ENCODE measurements around the gene TMC3.

Gene TMC3

DNA sequence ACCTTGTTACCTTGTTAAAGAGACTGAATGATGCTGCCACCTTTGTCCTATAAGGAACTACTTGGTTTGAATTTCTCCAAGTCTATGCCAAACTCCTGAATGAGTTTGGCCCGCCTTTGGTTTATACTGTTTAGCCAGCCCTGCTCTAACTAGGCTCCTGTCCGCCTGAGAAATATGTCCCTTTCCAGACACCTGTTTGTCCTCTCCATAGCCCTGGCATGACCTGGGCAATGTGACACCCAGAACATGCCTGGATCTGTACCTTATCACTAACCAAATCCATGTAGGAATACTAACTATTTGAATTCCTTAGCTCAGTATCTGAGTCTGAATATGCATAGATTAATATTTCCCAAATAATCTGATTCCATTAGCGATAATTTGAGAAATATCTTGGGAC is 24.4 kb upstream of the TMC3 start:
- TF ChIP-seq, protein P1, sequence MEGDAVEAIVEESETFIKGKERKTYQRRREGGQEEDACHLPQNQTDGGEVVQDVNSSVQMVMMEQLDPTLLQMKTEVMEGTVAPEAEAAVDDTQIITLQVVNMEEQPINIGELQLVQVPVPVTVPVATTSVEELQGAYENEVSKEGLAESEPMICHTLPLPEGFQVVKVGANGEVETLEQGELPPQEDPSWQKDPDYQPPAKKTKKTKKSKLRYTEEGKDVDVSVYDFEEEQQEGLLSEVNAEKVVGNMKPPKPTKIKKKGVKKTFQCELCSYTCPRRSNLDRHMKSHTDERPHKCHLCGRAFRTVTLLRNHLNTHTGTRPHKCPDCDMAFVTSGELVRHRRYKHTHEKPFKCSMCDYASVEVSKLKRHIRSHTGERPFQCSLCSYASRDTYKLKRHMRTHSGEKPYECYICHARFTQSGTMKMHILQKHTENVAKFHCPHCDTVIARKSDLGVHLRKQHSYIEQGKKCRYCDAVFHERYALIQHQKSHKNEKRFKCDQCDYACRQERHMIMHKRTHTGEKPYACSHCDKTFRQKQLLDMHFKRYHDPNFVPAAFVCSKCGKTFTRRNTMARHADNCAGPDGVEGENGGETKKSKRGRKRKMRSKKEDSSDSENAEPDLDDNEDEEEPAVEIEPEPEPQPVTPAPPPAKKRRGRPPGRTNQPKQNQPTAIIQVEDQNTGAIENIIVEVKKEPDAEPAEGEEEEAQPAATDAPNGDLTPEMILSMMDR (conservative IDR thresholded peaks at IDR 0.05; ENCODE audit: low read length) = no peak
- no peak for DNase-seq (ENCODE audit: low read depth)
- no peak overlapping the region for H3K4me3 ChIP-seq (ENCODE audit: low read length)

DNA sequence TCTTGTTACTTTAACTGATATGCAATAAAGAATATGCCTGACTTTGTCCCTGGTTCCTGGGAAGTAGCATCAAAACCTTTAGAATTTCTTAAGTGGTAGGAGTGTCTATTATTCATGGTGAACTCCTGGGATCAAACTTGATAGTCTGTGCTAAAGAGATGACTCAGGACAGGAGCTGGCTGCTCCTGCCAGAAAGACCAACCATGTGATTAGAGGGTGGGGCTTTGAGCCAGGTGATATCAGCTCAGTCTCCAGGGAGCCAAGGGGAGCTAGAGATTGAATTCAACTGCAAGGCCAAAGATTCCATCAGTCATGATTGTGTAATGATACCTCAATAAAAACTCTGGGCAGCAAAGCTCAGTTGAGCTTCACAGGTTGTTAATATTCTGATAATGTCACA is 20.6 kb upstream of the TMC3 start:
- no peak for DNase-seq (ENCODE audit: low read depth)
- H3K4me3 ChIP-seq (ENCODE audit: low read length) = no peak overlapping the region
- TF ChIP-seq, protein P1 (conservative IDR thresholded peaks at IDR 0.05; ENCODE audit: low read length) = no peak

DNA sequence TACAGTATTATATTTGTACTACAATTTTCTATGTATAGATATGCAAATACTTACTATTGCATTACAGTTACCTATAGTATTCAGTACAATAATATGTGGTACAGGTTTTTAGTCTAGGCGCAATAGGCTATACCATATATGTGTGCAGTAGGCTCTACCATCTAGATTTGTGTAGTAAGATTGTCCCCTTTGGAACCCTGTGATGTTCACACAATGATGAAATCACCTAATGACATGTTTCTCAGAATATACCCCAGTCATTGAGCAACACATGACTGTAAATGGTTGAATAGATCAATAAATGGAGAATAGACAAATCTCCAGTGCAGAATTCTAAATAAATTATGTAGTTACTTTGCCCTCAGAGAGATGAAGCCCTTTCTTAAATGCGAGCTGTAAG is 17.6 kb upstream of the TMC3 start:
- no peak for DNase-seq (ENCODE audit: low read depth)
- TF ChIP-seq, protein P1 (conservative IDR thresholded peaks at IDR 0.05; ENCODE audit: low read length) = no peak
- H3K4me3 ChIP-seq (ENCODE audit: low read length) = no peak overlapping the region

DNA sequence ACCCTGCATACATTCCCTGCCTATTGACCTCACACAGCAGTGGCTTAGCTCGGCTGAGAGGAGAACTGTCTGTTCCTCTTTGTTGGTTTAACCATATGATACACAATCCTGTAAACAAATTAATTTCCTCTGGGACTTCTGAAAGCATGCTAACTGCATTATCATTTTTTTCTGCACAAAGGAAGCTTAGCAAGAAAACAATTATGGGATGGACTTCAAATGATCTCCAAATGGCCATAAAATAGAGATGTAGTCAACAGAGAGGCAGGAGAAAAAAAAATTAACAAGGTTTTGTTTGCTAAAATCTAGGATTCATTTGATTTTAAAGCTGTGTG is 14.4 kb upstream of the TMC3 start:
- DNase-seq (ENCODE audit: low read depth) = no peak
- TF ChIP-seq, protein P1 (conservative IDR thresholded peaks at IDR 0.05; ENCODE audit: low read length) = no peak
- H3K4me3 ChIP-seq (ENCODE audit: low read length) = no peak overlapping the region

DNA sequence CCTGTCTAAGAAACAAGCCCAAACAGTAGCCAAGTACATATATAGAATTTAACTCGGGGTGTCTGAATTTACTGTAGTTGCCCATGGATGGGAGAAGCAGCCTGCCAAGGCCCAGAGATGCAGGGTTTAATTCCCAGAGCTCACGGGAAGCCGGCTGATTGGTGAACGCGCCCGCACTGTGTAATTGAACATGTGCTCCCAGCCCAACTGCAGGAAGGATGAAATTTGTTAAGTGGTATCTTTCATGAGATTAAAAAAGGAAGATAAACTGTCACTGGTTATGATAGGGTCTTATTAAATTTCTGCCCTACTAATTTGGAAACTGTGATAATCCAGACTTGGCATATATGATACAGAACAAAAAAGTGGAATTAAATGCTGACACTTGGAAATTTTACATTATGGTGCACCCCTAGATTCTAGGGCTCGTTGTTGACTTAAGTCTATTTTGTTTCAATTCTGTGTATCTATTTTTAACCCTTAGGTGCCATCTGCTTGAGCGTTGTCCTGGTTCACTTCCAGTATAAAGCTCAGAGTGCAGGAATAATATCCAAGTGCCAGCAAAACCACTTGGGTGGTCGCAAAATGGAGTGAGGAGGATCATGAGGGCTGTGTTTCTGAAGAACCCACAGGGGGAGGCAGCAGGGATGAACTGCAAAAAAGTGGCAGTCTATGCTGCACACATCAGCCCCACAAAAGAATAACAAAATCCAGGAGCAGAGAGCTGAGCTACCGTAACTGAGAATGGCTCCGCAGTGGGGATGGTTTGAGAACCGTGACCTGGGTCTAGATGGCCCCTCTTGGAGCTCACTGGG is 13.8 kb upstream of the TMC3 start:
- no peak for DNase-seq (ENCODE audit: low read depth)
- no peak overlapping the region for H3K4me3 ChIP-seq (ENCODE audit: low read length)
- TF ChIP-seq, protein P1 (conservative IDR thresholded peaks at IDR 0.05; ENCODE audit: low read length) = no peak

DNA sequence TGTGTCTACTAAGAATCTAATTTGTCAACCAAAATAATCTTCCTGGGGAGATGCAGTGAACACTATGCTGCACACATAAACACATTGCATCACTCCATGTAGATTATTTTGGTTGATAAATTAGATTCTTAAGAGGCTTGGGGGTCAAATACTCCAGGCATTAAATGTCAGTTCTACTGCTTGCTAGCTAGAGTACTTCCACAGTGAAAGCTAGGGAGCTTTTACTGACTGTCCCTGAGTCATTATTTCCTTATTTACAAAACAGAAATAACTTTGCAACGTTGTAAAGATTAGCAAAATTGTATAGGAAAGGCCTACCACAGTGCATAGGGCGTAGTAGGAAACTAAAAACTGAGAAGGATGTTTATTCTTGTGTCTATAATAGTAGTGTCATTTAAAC is 12.9 kb upstream of the TMC3 start:
- TF ChIP-seq, protein P1 (conservative IDR thresholded peaks at IDR 0.05; ENCODE audit: low read length) = no peak
- H3K4me3 ChIP-seq (ENCODE audit: low read length) = no peak overlapping the region
- DNase-seq (ENCODE audit: low read depth) = no peak

DNA sequence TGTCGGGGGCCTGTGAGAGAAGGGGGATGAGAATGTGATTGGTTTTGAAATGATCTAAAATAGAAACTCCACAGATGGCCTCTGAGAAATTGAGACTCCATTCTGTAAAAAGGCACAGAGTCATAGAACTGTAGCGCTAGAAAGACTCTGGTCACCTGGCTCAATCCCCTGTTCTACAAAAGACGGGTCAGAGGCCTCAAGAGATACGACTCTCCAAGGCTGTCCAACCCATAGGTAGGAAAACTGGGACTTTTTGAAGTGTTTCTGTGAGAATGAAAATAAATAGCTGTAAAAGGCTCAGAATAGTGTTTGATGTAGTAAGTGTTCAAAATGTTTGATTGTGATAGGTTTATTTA is 11.7 kb upstream of the TMC3 start:
- no peak overlapping the region for H3K4me3 ChIP-seq (ENCODE audit: low read length)
- TF ChIP-seq, protein P1 (conservative IDR thresholded peaks at IDR 0.05; ENCODE audit: low read length) = no peak
- no peak for DNase-seq (ENCODE audit: low read depth)

Data from AG10803 (cell line).